IMR-90 (cell line): ENCODE results near the gene NTM. TPM values are rescaled to one million over a fixed set of nuclear protein-coding genes. Genes with fewer than 3 reads are reported as not detected.
A peak's percentile ranks its signal among the peaks of the same experiment; 100 is the strongest.

Source experiments
- ATAC-seq: fragments of 200-7000 bp; cut with Tn5 transposase; 2 replicates; pipeline ENCODE4 v1.9.1; 2020; ENCODE audit warnings: low read depth, mild to moderate bottlenecking, moderate library complexity
- BruUV-seq: library from RNA; stranded (reverse); fragments of 400-500 nt; replicated peaks from 2 replicates; lab custom pipeline; 2021; lab: Mats Ljungman, UMichigan
- CTCF ChIA-PET: fragments of 300-600 bp; formaldehyde crosslinking; extraction: SDS; loops from one replicate; lab custom pipeline; 2021; ENCODE audit warnings: antibody characterized with exemption; lab: Yijun Ruan, JAX
- POLR2A ChIA-PET: fragments of 300-600 bp; sonication (Branson Sonifier 250); formaldehyde crosslinking; loops from one replicate; lab custom pipeline; 2022; ENCODE audit warnings: antibody characterized with exemption; ENCODE audit not compliant: unreplicated experiment; lab: Charles Lee
- DNase-seq: peaks from one replicate; pipeline ENCODE4 v3.0.0; 2013
- H2AFZ ChIP-seq: replicated peaks from 2 replicates; pipeline ENCODE3; 2013; ENCODE audit warnings: low read length, mild to moderate bottlenecking; ENCODE audit not compliant: poor library complexity
- H2AK5ac ChIP-seq: 2 replicates; pipeline ENCODE4 v1.6.1; 2013; ENCODE audit warnings: low read depth, low read length, inconsistent platforms
- H2AK9ac ChIP-seq: replicated peaks from 2 replicates; pipeline ENCODE3; 2013; ENCODE audit warnings: mild to moderate bottlenecking, low read depth, low read length, moderate library complexity; ENCODE audit not compliant: poor library complexity
- H2BK120ac ChIP-seq: 2 replicates; pipeline ENCODE4 v1.6.1; 2013; ENCODE audit warnings: low read depth, low read length, inconsistent platforms
- H2BK15ac ChIP-seq: 3 replicates; pipeline ENCODE4 v1.6.1; 2013; ENCODE audit warnings: low read depth, low read length, inconsistent platforms
- H2BK20ac ChIP-seq: 2 replicates; pipeline ENCODE4 v1.6.1; 2013; ENCODE audit warnings: low read depth, mild to moderate bottlenecking, inconsistent platforms, low read length, moderate library complexity
- H2BK5ac ChIP-seq: 2 replicates; pipeline ENCODE4 v1.6.1; 2013; ENCODE audit warnings: mild to moderate bottlenecking, low read depth, low read length, inconsistent platforms; ENCODE audit not compliant: poor library complexity, severe bottlenecking
- H3K14ac ChIP-seq: replicated peaks from 2 replicates; pipeline ENCODE4 v1.6.1; 2013; ENCODE audit warnings: low read depth, low read length, inconsistent platforms
- H3K18ac ChIP-seq: 2 replicates; pipeline ENCODE4 v1.6.1; 2013; ENCODE audit warnings: low read depth, low read length, control low read depth
- H3K23ac ChIP-seq: 2 replicates; pipeline ENCODE4 v1.6.1; 2013; ENCODE audit warnings: low read depth, low read length, inconsistent platforms
- H3K27ac ChIP-seq: 2 replicates; pipeline ENCODE4 v1.5.1; 2013; ENCODE audit warnings: mild to moderate bottlenecking, control low read depth, low read length; ENCODE audit not compliant: insufficient read depth
- H3K27me3 ChIP-seq: 2 replicates; pipeline ENCODE4 v1.6.1; 2013; ENCODE audit warnings: low read length; ENCODE audit not compliant: control insufficient read depth, insufficient read depth
- H3K36me3 ChIP-seq: 2 replicates; pipeline ENCODE4 v1.6.1; 2013; ENCODE audit warnings: low read length, mixed read lengths; ENCODE audit not compliant: control insufficient read depth, insufficient read depth
- H3K4ac ChIP-seq: 2 replicates; pipeline ENCODE4 v1.6.1; 2013; ENCODE audit warnings: low read depth, low read length, inconsistent platforms
- H3K4me1 ChIP-seq: 2 replicates; pipeline ENCODE4 v1.6.1; 2013; ENCODE audit warnings: low read length, mixed read lengths; ENCODE audit not compliant: control insufficient read depth, insufficient read depth
- H3K4me2 ChIP-seq: 2 replicates; pipeline ENCODE4 v1.6.1; 2013; ENCODE audit warnings: low read depth, mild to moderate bottlenecking, control low read depth, low read length, moderate library complexity
- H3K4me3 ChIP-seq: 2 replicates; pipeline ENCODE4 v1.5.1; 2013; ENCODE audit warnings: low read depth, mild to moderate bottlenecking, control low read depth, low read length, moderate library complexity; ENCODE audit not compliant: insufficient read depth
- H3K56ac ChIP-seq: 2 replicates; pipeline ENCODE4 v1.6.1; 2013; ENCODE audit warnings: low read length, inconsistent platforms; ENCODE audit not compliant: insufficient read depth; ENCODE audit errors: extremely low read depth
- H3K79me1 ChIP-seq, 2 experiments: 2 replicates each; pipeline ENCODE4 v1.6.1; 2013; ENCODE audit warnings: low read length in 2 of 2, inconsistent platforms in 1 of 2, low read depth in 1 of 2
- H3K9ac ChIP-seq: 2 replicates; pipeline ENCODE4 v1.6.1; 2013; ENCODE audit warnings: low read depth, low read length, control low read depth
- H3K9me1 ChIP-seq: 2 replicates; pipeline ENCODE4 v1.6.1; 2013; ENCODE audit warnings: low read length, inconsistent platforms; ENCODE audit not compliant: insufficient read depth
- H3K9me3 ChIP-seq: 2 replicates; pipeline ENCODE4 v1.6.1; 2013; ENCODE audit warnings: low read length; ENCODE audit not compliant: control insufficient read depth, insufficient read depth
- H4K20me1 ChIP-seq: 2 replicates; pipeline ENCODE4 v1.6.1; 2013; ENCODE audit warnings: low read length, inconsistent platforms; ENCODE audit not compliant: insufficient read depth
- H4K5ac ChIP-seq: 2 replicates; pipeline ENCODE4 v1.6.1; 2013; ENCODE audit warnings: mild to moderate bottlenecking, low read depth, low read length, control low read depth
- H4K8ac ChIP-seq, 2 experiments: 2 replicates each; pipeline ENCODE4 v1.6.1; 2013; ENCODE audit warnings: low read depth in 2 of 2, low read length in 2 of 2, control low read depth in 1 of 2, inconsistent platforms in 1 of 2
- H4K91ac ChIP-seq: 2 replicates; pipeline ENCODE4 v1.6.1; 2013; ENCODE audit warnings: low read depth, low read length, inconsistent platforms; ENCODE audit not compliant: insufficient read depth
- BHLHE40 ChIP-seq: fragments of 150-350 bp; IDR thresholded peaks from 2 replicates; pipeline ENCODE4 v1.6.1; 2016; ENCODE audit warnings: mild to moderate bottlenecking, low read depth, low read length
- CEBPB ChIP-seq: IDR thresholded peaks from 2 replicates; pipeline ENCODE4 v1.6.1; 2012; ENCODE audit warnings: low read depth, low read length, improper control_type of control experiment
- CHD1 ChIP-seq: IDR thresholded peaks from 2 replicates; pipeline ENCODE4 v1.6.1; 2012; ENCODE audit warnings: low read depth, low read length, improper control_type of control experiment
- FOS ChIP-seq: fragments of 150-350 bp; IDR thresholded peaks from 2 replicates; pipeline ENCODE4 v1.6.1; 2016; ENCODE audit warnings: low read depth, low read length
- MAZ ChIP-seq: IDR thresholded peaks from 2 replicates; pipeline ENCODE4 v1.6.1; 2012; ENCODE audit warnings: low read depth, mild to moderate bottlenecking, low read length, improper control_type of control experiment, moderate library complexity, borderline replicate concordance
- MXI1 ChIP-seq: IDR thresholded peaks from 2 replicates; pipeline ENCODE4 v1.6.1; 2012; ENCODE audit warnings: low read depth, mild to moderate bottlenecking, low read length, moderate library complexity, borderline replicate concordance
- POLR2A ChIP-seq: IDR thresholded peaks from 2 replicates; pipeline ENCODE4 v1.6.1; 2012; ENCODE audit warnings: mild to moderate bottlenecking, low read depth, low read length
- RAD21 ChIP-seq: IDR thresholded peaks from 2 replicates; pipeline ENCODE4 v1.6.1; 2012; ENCODE audit warnings: low read length, improper control_type of control experiment
- RCOR1 ChIP-seq: IDR thresholded peaks from 2 replicates; pipeline ENCODE4 v1.6.1; 2012; ENCODE audit warnings: mild to moderate bottlenecking, low read length, improper control_type of control experiment; ENCODE audit not compliant: insufficient replicate concordance
- RFX5 ChIP-seq: IDR thresholded peaks from 2 replicates; pipeline ENCODE4 v1.8.0; 2012; ENCODE audit warnings: low read depth, mild to moderate bottlenecking, low read length, moderate library complexity
- SMC3 ChIP-seq: fragments of 150-350 bp; IDR thresholded peaks from 2 replicates; pipeline ENCODE4 v1.6.1; 2016; ENCODE audit warnings: low read depth, mild to moderate bottlenecking, antibody characterized with exemption, low read length, moderate library complexity
- WGBS, 2 experiments: methylation state at CpG; one replicate each; pipeline versions ENCODE4 v1.1.5 to v1.1.7; 2013; ENCODE audit warnings: missing lambda C conversion rate in 2 of 2; ENCODE audit not compliant: insufficient read length in 1 of 2; ENCODE audit errors: extremely low coverage in 2 of 2; 5-methylcytosine and 5-hydroxymethylcytosine counted together
- dilution Hi-C: fragments of 300-500 bp; cut with HindIII; formaldehyde crosslinking; loops from one replicate; pipeline ENCODE4 v1.14.3; 2018; ENCODE audit warnings: low sequenced_read_pairs; ENCODE audit not compliant: unreplicated experiment
- in situ Hi-C: fragments of 300-500 bp; cut with MboI; formaldehyde crosslinking; loops from 3 replicates; pipeline ENCODE4 v1.14.3; 2019; ENCODE audit warnings: low sequenced_read_pairs, inconsistent platforms, mixed read lengths
- intact Hi-C: fragments of 100-400 bp; cut with micrococcal nuclease; formaldehyde crosslinking; loops from 2 replicates; pipeline ENCODE4 v1.10.0; 2022
- polyA plus RNA-seq, 3 experiments: library from polyadenylated mRNA; depleted of rRNA; stranded (reverse); fragments of >200 nt; gene quantifications; 2 replicates each; pipeline ENCODE4 v1.2.3, GENCODE V29; 2012; ENCODE audit warnings: low replicate concordance in 1 of 3
- total RNA-seq: library from RNA; depleted of rRNA; stranded (reverse); fragments of >200 nt; gene quantifications from 2 replicates; pipeline ENCODE4 v1.2.3, GENCODE V29; 2012
- TF ChIP-seq, protein P1 (sequence below): fragments of 150-350 bp; IDR thresholded peaks from 2 replicates; pipeline ENCODE4 v1.6.1; 2017; ENCODE audit warnings: mild to moderate bottlenecking, antibody characterized with exemption, low read length, low read depth
- TF ChIP-seq, protein P2 (sequence below): conservative IDR thresholded peaks from 2 replicates; pipeline ENCODE4 v1.5.1; 2012; ENCODE audit warnings: mild to moderate bottlenecking, low read depth, low read length, improper control_type of control experiment

The NTM gene
- total and polyA plus RNA-seq, 2 of the 4 experiments (the other 2 are of a cell fraction) = 19.5 to 25.5 TPM

DNA sequence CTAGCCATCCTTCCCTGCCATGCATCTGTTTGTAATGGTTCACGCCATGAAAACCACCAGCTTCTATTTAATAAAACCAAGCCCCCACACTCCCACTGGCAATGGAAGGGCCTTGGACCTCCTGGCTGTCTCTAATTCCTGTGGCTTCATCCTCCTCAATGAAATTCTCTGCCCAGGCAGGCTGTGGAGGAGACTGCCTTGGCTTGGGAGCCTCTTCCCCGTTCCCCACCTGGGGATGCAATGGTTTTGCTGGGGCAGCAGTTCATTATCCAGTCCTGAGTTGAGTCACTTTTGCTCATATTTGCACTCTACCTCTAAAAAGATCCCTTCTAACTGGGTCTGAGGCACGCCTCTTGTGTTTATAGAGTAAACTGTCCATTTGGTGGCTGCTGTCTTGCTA lies 515.8 kb downstream of the NTM start:
- WGBS, 2 experiments = 83% methylated on average over 1 of the region's 3 CpGs; no CpG with 5 or more reads in 1 of the 2 experiments
- DNase-seq = no peak

More for the DNA sequence above, 515.8 kb downstream of the NTM start:
- Histone ChIP-seq H2AFZ (no peak overlapping the region), H3K4me2 (no peak overlapping the region), H4K5ac (no peak overlapping the region), H4K8ac (no peak overlapping the region), H3K4ac (peak overlapping the region; percentile 17; the same call in 1 of the 2 replicates), H2BK20ac (peak overlapping the region; percentile 38; the same call in 1 of the 2 replicates), H4K20me1 (no peaks in the 10 kb centered on the region), H2BK5ac (no peak overlapping the region), H3K9ac (no peak overlapping the region), H2BK15ac (peak overlapping the region; percentile 51; the same call in 1 of the 3 replicates), H2AK9ac (no peak overlapping the region), H3K4me1 (peaks cover 19% of the 10 kb centered on the region), H4K91ac (peak overlapping the region; percentile 22), H3K36me3 (no peaks in the 10 kb centered on the region), H3K27ac (no peak overlapping the region), H2BK120ac (peak overlapping the region; percentile 14; the same call in 1 of the 2 replicates), H3K56ac (no peak overlapping the region), H3K9me1 (peaks cover 24% of the 10 kb centered on the region), H3K18ac (no peak overlapping the region), H2AK5ac (peak overlapping the region; percentile 18; the same call in 1 of the 2 replicates), H3K9me3 (no peaks in the 10 kb centered on the region), H3K27me3 (no peaks in the 10 kb centered on the region), H3K23ac (no peak overlapping the region), H3K14ac (no peak overlapping the region; the same call in 1 of the 2 replicates), H3K79me1 (peaks cover 0 to 9% of the 10 kb centered on the region in 2 experiments; a peak in 1 of 4 replicates), H3K4me3 (no peak overlapping the region)
- no TSS peak for BruUV-seq
- in situ Hi-C loops = loop anchor here (10.0 to 25.0 kb wide), 3 partner anchors 169 to 1474 kb away; partner anchors contain the start of gene SNX19
- dilution Hi-C loops = no loop called here
- intact Hi-C loops = no loop called here
- TF ChIP-seq RCOR1 (no peak), RAD21 (no peak), RFX5 (no peak), CEBPB (no peak), BHLHE40 (no peak), SMC3 (no peak), MXI1 (no peak), POLR2A (no peak), FOS (no peak), CHD1 (no peak), MAZ (no peak)
- TF ChIP-seq, protein P1, sequence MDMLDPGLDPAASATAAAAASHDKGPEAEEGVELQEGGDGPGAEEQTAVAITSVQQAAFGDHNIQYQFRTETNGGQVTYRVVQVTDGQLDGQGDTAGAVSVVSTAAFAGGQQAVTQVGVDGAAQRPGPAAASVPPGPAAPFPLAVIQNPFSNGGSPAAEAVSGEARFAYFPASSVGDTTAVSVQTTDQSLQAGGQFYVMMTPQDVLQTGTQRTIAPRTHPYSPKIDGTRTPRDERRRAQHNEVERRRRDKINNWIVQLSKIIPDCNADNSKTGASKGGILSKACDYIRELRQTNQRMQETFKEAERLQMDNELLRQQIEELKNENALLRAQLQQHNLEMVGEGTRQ = no peak
- TF ChIP-seq, protein P2, sequence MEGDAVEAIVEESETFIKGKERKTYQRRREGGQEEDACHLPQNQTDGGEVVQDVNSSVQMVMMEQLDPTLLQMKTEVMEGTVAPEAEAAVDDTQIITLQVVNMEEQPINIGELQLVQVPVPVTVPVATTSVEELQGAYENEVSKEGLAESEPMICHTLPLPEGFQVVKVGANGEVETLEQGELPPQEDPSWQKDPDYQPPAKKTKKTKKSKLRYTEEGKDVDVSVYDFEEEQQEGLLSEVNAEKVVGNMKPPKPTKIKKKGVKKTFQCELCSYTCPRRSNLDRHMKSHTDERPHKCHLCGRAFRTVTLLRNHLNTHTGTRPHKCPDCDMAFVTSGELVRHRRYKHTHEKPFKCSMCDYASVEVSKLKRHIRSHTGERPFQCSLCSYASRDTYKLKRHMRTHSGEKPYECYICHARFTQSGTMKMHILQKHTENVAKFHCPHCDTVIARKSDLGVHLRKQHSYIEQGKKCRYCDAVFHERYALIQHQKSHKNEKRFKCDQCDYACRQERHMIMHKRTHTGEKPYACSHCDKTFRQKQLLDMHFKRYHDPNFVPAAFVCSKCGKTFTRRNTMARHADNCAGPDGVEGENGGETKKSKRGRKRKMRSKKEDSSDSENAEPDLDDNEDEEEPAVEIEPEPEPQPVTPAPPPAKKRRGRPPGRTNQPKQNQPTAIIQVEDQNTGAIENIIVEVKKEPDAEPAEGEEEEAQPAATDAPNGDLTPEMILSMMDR = no peak
- no peak for ATAC-seq
- ChIA-PET POLR2A (no interaction called here), CTCF (interaction anchor here (0.7 to 1.5 kb wide), 2 partner anchors 18 kb away, joined by 3 to 4 read pairs; no protein-coding TSS in a partner anchor)
